OCI-LY1 (cell line): Measurements from ENCODE around the gene TLE4.

ENCODE experiments used
- H2AFZ ChIP-seq: fragments of 200-600 bp; sonication (generic), shearing (Covaris generic); 2 replicates; pipeline ENCODE4 v1.6.0; 2014; ENCODE audit warnings: antibody characterized with exemption, mild to moderate bottlenecking, low read length
- H3F3A ChIP-seq: fragments of 200-600 bp; sonication (generic), shearing (Covaris generic); 2 replicates; pipeline ENCODE4 v1.6.0; 2014; ENCODE audit warnings: mild to moderate bottlenecking, antibody characterized with exemption, low read length, moderate library complexity; ENCODE audit not compliant: insufficient read depth
- H3K27ac ChIP-seq: fragments of 200-600 bp; sonication (generic); 2 replicates; pipeline ENCODE4 v1.5.1; 2014; ENCODE audit warnings: low read length, mixed run types, mild to moderate bottlenecking, low read depth; ENCODE audit not compliant: poor library complexity, severe bottlenecking
- H3K27me3 ChIP-seq: fragments of 200-600 bp; sonication (generic); 2 replicates; pipeline ENCODE4 v1.6.0; 2014; ENCODE audit warnings: antibody characterized with exemption, mild to moderate bottlenecking, low read length, moderate library complexity; ENCODE audit not compliant: insufficient read depth
- H3K36me3 ChIP-seq: fragments of 200-600 bp; sonication (generic); 2 replicates; pipeline ENCODE4 v1.6.1; 2014; ENCODE audit warnings: mild to moderate bottlenecking, antibody characterized with exemption, low read length, moderate library complexity, mixed read lengths; ENCODE audit not compliant: insufficient read depth
- H3K4me1 ChIP-seq: fragments of 200-600 bp; sonication (generic); 2 replicates; pipeline ENCODE4 v1.5.1; 2014; ENCODE audit warnings: mild to moderate bottlenecking, low read length, moderate library complexity; ENCODE audit not compliant: insufficient read depth, severe bottlenecking
- H3K4me2 ChIP-seq: fragments of 200-600 bp; sonication (generic), shearing (Covaris generic); 2 replicates; pipeline ENCODE4 v1.6.1; 2014; ENCODE audit warnings: low read length
- H3K4me3 ChIP-seq: fragments of 200-600 bp; sonication (generic); 2 replicates; pipeline ENCODE4 v1.5.1; 2014; ENCODE audit warnings: low read length, low read depth, mild to moderate bottlenecking, mixed read lengths; ENCODE audit not compliant: poor library complexity, severe bottlenecking
- H3K79me2 ChIP-seq: fragments of 200-600 bp; shearing (Covaris generic); 2 replicates; pipeline ENCODE4 v1.6.1; 2016; ENCODE audit warnings: mixed run types, low read length, mixed read lengths; ENCODE audit not compliant: insufficient read depth
- H3K9ac ChIP-seq: fragments of 200-600 bp; sonication (generic), shearing (Covaris generic); 2 replicates; pipeline ENCODE4 v1.6.1; 2014; ENCODE audit warnings: mild to moderate bottlenecking, low read length, mixed read lengths
- H3K9me2 ChIP-seq: fragments of 200-600 bp; sonication (generic), shearing (Covaris generic); 2 replicates; pipeline ENCODE4 v1.6.1; 2014; ENCODE audit warnings: low read depth, mild to moderate bottlenecking, low read length, mixed read lengths
- H3K9me3 ChIP-seq: fragments of 200-600 bp; shearing (Covaris generic); 2 replicates; pipeline ENCODE4 v1.6.1; 2014; ENCODE audit warnings: low read length, mixed read lengths
- H4K20me1 ChIP-seq: fragments of 200-600 bp; sonication (generic), shearing (Covaris generic); 2 replicates; pipeline ENCODE4 v1.6.0; 2016; ENCODE audit warnings: mild to moderate bottlenecking, low read length; ENCODE audit not compliant: insufficient read depth
- CTCF ChIP-seq: fragments of 200-600 bp; sonication (generic), shearing (Covaris generic); IDR thresholded peaks from 2 replicates; pipeline ENCODE4 v1.5.1; 2017; ENCODE audit warnings: mild to moderate bottlenecking, antibody characterized with exemption, low read length, moderate library complexity, mixed read lengths
- EZH2 ChIP-seq: fragments of 200-600 bp; sonication (generic), shearing (Covaris generic); IDR thresholded peaks from 2 replicates; pipeline ENCODE4 v1.8.0; 2017; ENCODE audit warnings: borderline replicate concordance, mixed run types, mild to moderate bottlenecking, antibody characterized with exemption, low read length, moderate library complexity, mixed read lengths

TLE4 gene

DNA sequence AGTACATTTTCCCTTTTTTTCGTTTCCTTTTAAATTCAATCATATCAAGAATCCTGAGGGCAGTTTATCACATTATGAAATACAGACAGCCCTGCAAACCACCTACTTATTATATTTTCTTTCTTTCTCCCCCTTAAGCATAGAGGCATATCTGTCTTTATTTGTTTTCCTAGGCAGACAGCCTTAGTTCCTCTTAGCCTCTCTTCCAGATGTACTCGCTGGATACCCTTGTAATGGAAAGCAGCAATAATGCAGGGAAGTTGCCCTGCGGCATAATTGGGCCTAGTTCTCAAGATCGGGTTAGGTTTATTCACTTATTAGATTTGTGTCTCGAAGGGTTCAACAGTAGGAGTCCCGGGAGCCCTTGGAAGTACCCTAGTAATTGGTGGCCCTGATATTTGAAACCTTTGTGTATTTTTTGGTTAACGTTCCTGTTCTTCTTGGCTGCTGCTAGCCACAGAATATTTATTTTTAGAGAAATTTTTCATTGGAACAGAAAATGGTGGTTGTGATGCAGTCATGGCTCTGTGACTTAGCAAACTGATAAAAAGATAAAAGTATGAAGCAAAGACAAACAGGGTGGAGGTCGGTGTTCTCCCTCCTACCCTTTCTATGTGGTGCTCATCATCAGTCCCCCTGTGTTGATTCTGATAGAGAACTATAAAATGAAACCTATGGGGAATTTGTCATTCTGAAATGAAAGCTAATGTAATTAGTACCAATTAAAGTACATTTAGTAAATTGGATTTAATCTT lies 6.4 kb downstream of the TLE4 start:
- Histone ChIP-seq H3K79me2 (peaks cover 14% of the 10 kb centered on the region; the same call in 1 of the 2 replicates), H3K27me3 (no peaks in the 10 kb centered on the region), H3K4me3 (no peak overlapping the region), H4K20me1 (no peaks in the 10 kb centered on the region), H3K4me1 (peaks cover 26% of the 10 kb centered on the region), H3K36me3 (peaks cover 12% of the 10 kb centered on the region; the same call in 1 of the 2 replicates), H2AFZ (no peak overlapping the region), H3K27ac (no peak overlapping the region), H3K9ac (no peak overlapping the region), H3K4me2 (no peak overlapping the region), H3K9me2 (no peaks in the 10 kb centered on the region), H3F3A (no peaks in the 10 kb centered on the region), H3K9me3 (no peaks in the 10 kb centered on the region)
- no peak for TF ChIP-seq CTCF
- no peak for TF ChIP-seq EZH2

DNA sequence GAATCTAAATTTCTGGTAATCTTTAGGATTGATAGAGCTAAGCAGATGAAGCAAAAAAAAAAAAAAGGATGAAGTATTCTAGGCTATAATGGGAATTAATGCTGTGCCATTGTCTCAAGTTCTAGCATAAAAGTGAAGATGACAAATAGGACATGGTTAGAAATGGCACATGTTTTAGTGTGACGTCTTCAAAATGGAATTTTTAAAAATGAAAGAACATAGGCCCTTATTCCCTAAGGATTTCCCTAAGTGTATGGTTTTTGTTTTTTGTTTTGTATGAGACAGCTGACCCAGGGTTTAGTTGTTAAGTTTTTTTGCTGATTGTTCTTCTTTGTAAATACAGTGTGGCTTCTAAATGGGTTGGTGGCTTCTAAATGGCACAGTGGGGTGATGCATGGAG lies 7.1 kb downstream of the TLE4 start:
- Histone ChIP-seq H3K27ac (no peak overlapping the region), H3K27me3 (no peaks in the 10 kb centered on the region), H3F3A (no peaks in the 10 kb centered on the region), H3K36me3 (peaks cover 12% of the 10 kb centered on the region; the same call in 1 of the 2 replicates), H3K4me3 (no peak overlapping the region), H3K9me3 (no peaks in the 10 kb centered on the region), H3K4me1 (peaks cover 22% of the 10 kb centered on the region), H4K20me1 (no peaks in the 10 kb centered on the region), H3K9ac (no peak overlapping the region), H2AFZ (no peak overlapping the region), H3K79me2 (peaks cover 10% of the 10 kb centered on the region; the same call in 1 of the 2 replicates), H3K9me2 (no peaks in the 10 kb centered on the region), H3K4me2 (no peak overlapping the region)
- TF ChIP-seq CTCF (no peak), EZH2 (no peak)

GRCh38 chr9:79579624-79580023 lies 7.9 kb downstream of the TLE4 start:
- no peaks in the 10 kb centered on the region for H4K20me1 ChIP-seq
- H3K4me1 ChIP-seq: peaks cover 15% of the 10 kb centered on the region
- H3K4me2 ChIP-seq: no peak overlapping the region
- H3K27ac ChIP-seq: no peak overlapping the region
- H3K4me3 ChIP-seq: no peak overlapping the region
- peaks cover 11% of the 10 kb centered on the region; the same call in 1 of the 2 replicates for H3K36me3 ChIP-seq
- H3K9me2 ChIP-seq: no peaks in the 10 kb centered on the region
- no peak for TF ChIP-seq CTCF
- TF ChIP-seq EZH2: no peak
- no peaks in the 10 kb centered on the region for H3F3A ChIP-seq
- H3K9ac ChIP-seq: no peak overlapping the region
- H2AFZ ChIP-seq: no peak overlapping the region
- no peaks in the 10 kb centered on the region for H3K27me3 ChIP-seq
- H3K79me2 ChIP-seq: peaks cover 3% of the 10 kb centered on the region; the same call in 1 of the 2 replicates
- no peaks in the 10 kb centered on the region for H3K9me3 ChIP-seq
